Transverse colon (tissue), 3 donors: ENCODE measurements around the gene PTPRN2.

Experiments used
- EP300 ChIP-seq: sonication (generic); formaldehyde crosslinking; IDR thresholded peaks from one replicate; pipeline ENCODE4 v1.6.1; 2017; ENCODE audit warnings: antibody characterized with exemption, low read depth
- TF ChIP-seq, protein P1 (sequence below), 5 experiments: fragments of 200-600 bp in 3 of 5; fragments of 450-650 bp in 2 of 5; sonication (generic) in 3 of 5; IDR thresholded peaks; 1 replicate in 2 of 5; 2 replicates in 3 of 5; pipeline ENCODE4 v1.5.1; 2016 to 2017; ENCODE audit warnings: antibody characterized with exemption in 5 of 5, inconsistent platforms in 3 of 5, mild to moderate bottlenecking in 2 of 5, moderate library complexity in 1 of 5

DNA sequence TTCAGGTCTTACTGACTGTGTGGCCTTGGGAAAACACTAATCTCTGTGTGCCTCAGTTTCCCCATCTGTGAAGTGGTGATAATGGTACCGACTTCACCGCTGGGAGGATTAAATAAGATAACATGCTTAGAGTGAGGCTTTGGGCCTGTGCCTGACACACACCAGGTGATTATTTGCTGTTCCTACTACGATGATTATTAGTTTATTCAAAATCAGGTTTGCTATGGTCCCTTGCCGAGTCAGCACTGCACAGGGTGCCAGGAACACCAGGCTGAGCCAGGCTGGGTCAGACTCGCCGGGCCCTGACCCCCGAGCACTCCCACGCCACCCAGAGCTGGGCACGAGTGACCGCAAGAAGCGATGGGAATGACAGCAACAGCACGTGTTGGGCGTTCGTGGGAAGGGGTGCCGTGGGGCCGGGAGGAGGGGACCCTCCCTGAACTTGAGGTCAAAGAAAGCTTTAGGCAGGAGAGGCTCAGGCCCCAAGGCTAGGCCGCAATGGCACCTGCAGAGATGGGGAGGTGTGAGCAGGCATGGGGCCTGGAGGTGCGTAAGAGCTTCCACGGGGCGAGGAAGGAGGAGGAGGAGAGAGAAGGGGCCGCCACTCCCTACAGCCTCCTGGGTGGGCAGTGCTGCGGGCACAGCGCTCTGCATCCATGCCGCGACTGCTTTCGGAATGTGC, 925.4 kb downstream of the PTPRN2 start:
- TF ChIP-seq EP300 = no peak
- TF ChIP-seq, protein P1, sequence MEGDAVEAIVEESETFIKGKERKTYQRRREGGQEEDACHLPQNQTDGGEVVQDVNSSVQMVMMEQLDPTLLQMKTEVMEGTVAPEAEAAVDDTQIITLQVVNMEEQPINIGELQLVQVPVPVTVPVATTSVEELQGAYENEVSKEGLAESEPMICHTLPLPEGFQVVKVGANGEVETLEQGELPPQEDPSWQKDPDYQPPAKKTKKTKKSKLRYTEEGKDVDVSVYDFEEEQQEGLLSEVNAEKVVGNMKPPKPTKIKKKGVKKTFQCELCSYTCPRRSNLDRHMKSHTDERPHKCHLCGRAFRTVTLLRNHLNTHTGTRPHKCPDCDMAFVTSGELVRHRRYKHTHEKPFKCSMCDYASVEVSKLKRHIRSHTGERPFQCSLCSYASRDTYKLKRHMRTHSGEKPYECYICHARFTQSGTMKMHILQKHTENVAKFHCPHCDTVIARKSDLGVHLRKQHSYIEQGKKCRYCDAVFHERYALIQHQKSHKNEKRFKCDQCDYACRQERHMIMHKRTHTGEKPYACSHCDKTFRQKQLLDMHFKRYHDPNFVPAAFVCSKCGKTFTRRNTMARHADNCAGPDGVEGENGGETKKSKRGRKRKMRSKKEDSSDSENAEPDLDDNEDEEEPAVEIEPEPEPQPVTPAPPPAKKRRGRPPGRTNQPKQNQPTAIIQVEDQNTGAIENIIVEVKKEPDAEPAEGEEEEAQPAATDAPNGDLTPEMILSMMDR (IDR thresholded peaks at IDR 0.05) = no peak
